Measurements from ENCODE around the gene MPPED1. TPM values are rescaled to one million over a fixed set of nuclear protein-coding genes. Genes with fewer than 3 reads are reported as not detected.

Gene MPPED1
- total RNA-seq, 1 donor from 2014 or later, result 0.37 TPM

- DNase-seq, result no peak
- H3K27ac Mint-ChIP-seq (ENCODE audit: unreplicated experiment), result no peak overlapping the region
- no peaks in the 10 kb centered on the region for H3K36me3 Mint-ChIP-seq (ENCODE audit: unreplicated experiment)
- H3K9me3 Mint-ChIP-seq (ENCODE audit: unreplicated experiment), result peaks cover 5% of the 10 kb centered on the region
- H3K4me1 Mint-ChIP-seq (ENCODE audit: low read depth, unreplicated experiment), result no peaks in the 10 kb centered on the region
- no peak for TF ChIP-seq CTCF (IDR thresholded peaks at IDR 0.05; ENCODE audit: partially characterized antibody, unreplicated experiment)
- peaks cover 17% of the 10 kb centered on the region for H3K27me3 Mint-ChIP-seq (ENCODE audit: unreplicated experiment)
- no peak overlapping the region for H3K4me3 Mint-ChIP-seq (ENCODE audit: unreplicated experiment)
Measured at GRCh38 chr22:43441751-43442150, 29.9 kb downstream of the MPPED1 start.

GRCh38 chr22:43442386-43443151 is 30.8 kb downstream of the MPPED1 start:
- no peaks in the 10 kb centered on the region for H3K36me3 Mint-ChIP-seq (ENCODE audit: unreplicated experiment)
- no peak overlapping the region for H3K27ac Mint-ChIP-seq (ENCODE audit: unreplicated experiment)
- peaks cover 17% of the 10 kb centered on the region for H3K27me3 Mint-ChIP-seq (ENCODE audit: unreplicated experiment)
- H3K4me3 Mint-ChIP-seq (ENCODE audit: unreplicated experiment), result no peak overlapping the region
- H3K4me1 Mint-ChIP-seq (ENCODE audit: low read depth, unreplicated experiment), result no peaks in the 10 kb centered on the region
- TF ChIP-seq CTCF (IDR thresholded peaks at IDR 0.05; ENCODE audit: partially characterized antibody, unreplicated experiment), result no peak
- peaks cover 3% of the 10 kb centered on the region for H3K9me3 Mint-ChIP-seq (ENCODE audit: unreplicated experiment)
- no peak for DNase-seq

DNA sequence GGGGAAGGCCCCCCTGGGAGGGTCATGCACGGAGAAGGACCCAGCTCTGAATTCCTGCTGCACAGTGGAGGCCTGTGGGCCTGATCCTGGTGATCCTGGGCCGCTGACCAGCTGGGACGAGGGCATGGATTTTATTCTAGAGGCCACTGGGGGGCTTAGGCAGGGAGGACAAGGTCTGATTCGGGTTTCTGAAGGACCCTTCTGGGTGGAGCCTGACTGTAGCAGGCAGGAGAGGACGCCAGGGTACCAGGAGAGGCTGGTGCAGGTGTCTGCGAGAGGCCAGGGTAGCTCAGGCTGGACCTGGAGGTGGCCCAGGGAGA is 31.3 kb downstream of the MPPED1 start:
- DNase-seq, result no peak
- no peak for TF ChIP-seq CTCF (IDR thresholded peaks at IDR 0.05; ENCODE audit: partially characterized antibody, unreplicated experiment)
- H3K27ac Mint-ChIP-seq (ENCODE audit: unreplicated experiment), result no peak overlapping the region
- no peaks in the 10 kb centered on the region for H3K36me3 Mint-ChIP-seq (ENCODE audit: unreplicated experiment)
- H3K27me3 Mint-ChIP-seq (ENCODE audit: unreplicated experiment), result peaks cover 17% of the 10 kb centered on the region
- H3K9me3 Mint-ChIP-seq (ENCODE audit: unreplicated experiment), result peaks cover 3% of the 10 kb centered on the region
- H3K4me3 Mint-ChIP-seq (ENCODE audit: unreplicated experiment), result no peak overlapping the region
- H3K4me1 Mint-ChIP-seq (ENCODE audit: low read depth, unreplicated experiment), result no peaks in the 10 kb centered on the region

DNA sequence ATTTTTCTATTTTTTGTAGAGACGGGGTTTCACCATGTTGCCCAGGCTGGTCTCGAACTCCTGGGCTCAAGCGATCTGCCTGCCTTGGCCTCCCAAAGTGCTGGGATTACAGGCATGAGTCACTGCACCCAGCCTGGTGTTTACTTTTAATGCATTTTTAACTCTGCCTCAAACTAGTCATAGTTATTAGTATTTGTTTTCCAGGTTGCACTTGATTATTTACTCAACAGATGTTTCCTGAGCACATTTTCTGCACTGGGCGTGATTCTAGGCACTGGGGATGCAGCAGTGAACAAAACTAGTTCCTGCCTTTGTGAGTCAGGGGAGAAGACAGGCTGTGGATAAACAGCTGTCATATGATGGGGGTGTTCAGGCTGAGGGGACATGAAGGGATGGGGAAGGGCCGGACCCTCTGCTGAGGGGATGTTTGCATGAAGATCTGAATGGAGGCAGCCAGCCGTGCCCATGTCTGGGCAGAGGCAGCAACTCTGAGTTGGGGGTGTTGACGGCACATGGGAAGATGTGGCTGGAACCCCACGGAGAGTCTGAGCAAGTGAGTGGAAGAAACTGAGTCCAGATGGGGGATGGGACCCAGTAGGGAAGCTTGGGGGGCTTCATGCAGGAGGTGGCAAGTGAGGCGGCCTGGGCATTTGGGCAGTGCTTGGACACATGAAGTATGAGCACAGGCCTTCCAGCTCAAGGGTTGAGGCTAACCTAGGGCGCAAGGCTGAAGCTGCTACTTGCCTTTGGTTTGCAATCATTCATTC is 34.4 kb downstream of the MPPED1 start:
- no peaks in the 10 kb centered on the region for H3K4me1 Mint-ChIP-seq (ENCODE audit: low read depth, unreplicated experiment)
- TF ChIP-seq CTCF (IDR thresholded peaks at IDR 0.05; ENCODE audit: partially characterized antibody, unreplicated experiment), result no peak
- no peak overlapping the region for H3K4me3 Mint-ChIP-seq (ENCODE audit: unreplicated experiment)
- DNase-seq, result no peak
- no peaks in the 10 kb centered on the region for H3K9me3 Mint-ChIP-seq (ENCODE audit: unreplicated experiment)
- H3K27ac Mint-ChIP-seq (ENCODE audit: unreplicated experiment), result peak overlapping the region; percentile 38
- no peaks in the 10 kb centered on the region for H3K36me3 Mint-ChIP-seq (ENCODE audit: unreplicated experiment)
- peaks cover 4% of the 10 kb centered on the region for H3K27me3 Mint-ChIP-seq (ENCODE audit: unreplicated experiment)

DNA sequence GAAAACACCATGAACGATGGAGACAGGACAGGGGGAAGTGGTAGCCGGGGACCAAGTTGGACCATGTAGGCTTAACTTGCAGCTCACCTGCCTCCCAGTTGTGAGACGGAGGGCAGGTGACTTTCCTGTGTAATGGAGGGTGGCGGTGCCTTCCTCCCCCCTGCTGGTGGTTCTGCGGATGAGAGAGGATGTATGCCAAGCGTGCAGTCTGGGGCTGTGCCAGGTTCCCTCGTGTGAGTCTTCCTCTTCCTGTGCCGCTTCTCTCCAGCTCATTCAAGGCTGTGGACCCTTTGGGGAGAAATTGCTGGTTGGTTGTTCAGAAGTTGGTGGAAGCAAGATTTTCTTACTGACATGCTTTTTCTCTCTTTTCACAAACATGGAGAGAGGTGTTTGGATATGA is 35.1 kb downstream of the MPPED1 start:
- Mint-ChIP-seq H3K4me1 (ENCODE audit: low read depth, unreplicated experiment) (no peaks in the 10 kb centered on the region), H3K4me3 (ENCODE audit: unreplicated experiment) (no peak overlapping the region), H3K36me3 (ENCODE audit: unreplicated experiment) (no peaks in the 10 kb centered on the region), H3K9me3 (ENCODE audit: unreplicated experiment) (no peaks in the 10 kb centered on the region), H3K27ac (ENCODE audit: unreplicated experiment) (no peak overlapping the region), H3K27me3 (ENCODE audit: unreplicated experiment) (peaks cover 1% of the 10 kb centered on the region)
- TF ChIP-seq CTCF (IDR thresholded peaks at IDR 0.05; ENCODE audit: partially characterized antibody, unreplicated experiment), result no peak
- no peak for DNase-seq
